KMS-11 (cell line): ENCODE measurements around the gene MAD2L2.

Experiments
- H2AFZ ChIP-seq: fragments of 200-600 bp; sonication (generic); 2 replicates; pipeline ENCODE4 v1.6.1; 2016; ENCODE audit warnings: antibody characterized with exemption, mixed run types, low read depth
- H3K27ac ChIP-seq: fragments of 200-600 bp; sonication (generic); 2 replicates; pipeline ENCODE4 v1.6.1; 2016; ENCODE audit warnings: mild to moderate bottlenecking, mixed run types
- H3K27me3 ChIP-seq: fragments of 200-600 bp; sonication (generic); 2 replicates; pipeline ENCODE4 v1.6.1; 2017; ENCODE audit warnings: mild to moderate bottlenecking, low read depth, mixed run types, moderate library complexity; ENCODE audit not compliant: insufficient read depth
- H3K36me3 ChIP-seq: fragments of 200-600 bp; sonication (generic); 2 replicates; pipeline ENCODE4 v1.6.1; 2017; ENCODE audit warnings: mild to moderate bottlenecking, mixed run types; ENCODE audit not compliant: insufficient read depth
- H3K4me1 ChIP-seq: fragments of 200-600 bp; sonication (generic); 2 replicates; pipeline ENCODE4 v1.6.1; 2016; ENCODE audit warnings: mild to moderate bottlenecking, low read depth, mixed run types; ENCODE audit not compliant: poor library complexity, severe bottlenecking
- H3K4me2 ChIP-seq: fragments of 200-600 bp; sonication (generic); 2 replicates; pipeline ENCODE4 v1.7.0; 2016; ENCODE audit warnings: mild to moderate bottlenecking, mixed run types
- H3K4me3 ChIP-seq: fragments of 200-600 bp; sonication (generic); IDR thresholded peaks from 2 replicates; pipeline ENCODE4 v1.6.1; 2017; ENCODE audit warnings: low read depth, low read length, mixed read lengths; ENCODE audit not compliant: insufficient read depth
- H3K79me2 ChIP-seq: fragments of 200-600 bp; sonication (generic); 2 replicates; pipeline ENCODE4 v1.6.1; 2016; ENCODE audit warnings: low read depth, mixed run types; ENCODE audit not compliant: insufficient read depth
- H3K9ac ChIP-seq: fragments of 200-600 bp; sonication (generic); 2 replicates; pipeline ENCODE4 v1.6.1; 2016; ENCODE audit warnings: mild to moderate bottlenecking, mixed run types
- H4K20me1 ChIP-seq: fragments of 200-600 bp; sonication (generic); 2 replicates; pipeline ENCODE4 v1.6.1; 2016; ENCODE audit warnings: mild to moderate bottlenecking, mixed run types; ENCODE audit not compliant: insufficient read depth
- TF ChIP-seq, protein P1 (sequence below): fragments of 200-600 bp; sonication (generic); conservative IDR thresholded peaks from 2 replicates; pipeline ENCODE4 v1.6.1; 2017; ENCODE audit warnings: low read depth, mild to moderate bottlenecking, antibody characterized with exemption, low read length, moderate library complexity, mixed read lengths

Gene MAD2L2

DNA sequence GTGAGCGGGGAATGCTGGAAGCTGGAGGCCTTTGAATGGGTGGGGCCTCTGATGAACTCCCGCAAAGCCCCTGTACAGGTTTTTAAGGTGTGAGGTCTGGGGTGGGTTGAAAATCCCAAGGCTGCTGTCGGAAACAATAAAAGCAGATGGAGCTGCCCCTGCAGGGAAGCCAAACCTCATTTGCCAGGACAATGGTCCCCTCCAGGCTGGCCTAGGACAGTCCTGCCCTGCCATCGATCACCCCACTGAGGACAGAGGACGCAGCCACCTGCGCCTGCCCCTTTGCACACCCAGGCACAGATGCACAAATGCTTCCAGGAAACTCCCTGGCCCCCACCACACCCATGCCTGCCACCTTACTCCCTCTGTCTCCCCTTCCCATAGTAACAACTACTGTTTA, 14.9 kb upstream of the MAD2L2 start:
- TF ChIP-seq, protein P1, sequence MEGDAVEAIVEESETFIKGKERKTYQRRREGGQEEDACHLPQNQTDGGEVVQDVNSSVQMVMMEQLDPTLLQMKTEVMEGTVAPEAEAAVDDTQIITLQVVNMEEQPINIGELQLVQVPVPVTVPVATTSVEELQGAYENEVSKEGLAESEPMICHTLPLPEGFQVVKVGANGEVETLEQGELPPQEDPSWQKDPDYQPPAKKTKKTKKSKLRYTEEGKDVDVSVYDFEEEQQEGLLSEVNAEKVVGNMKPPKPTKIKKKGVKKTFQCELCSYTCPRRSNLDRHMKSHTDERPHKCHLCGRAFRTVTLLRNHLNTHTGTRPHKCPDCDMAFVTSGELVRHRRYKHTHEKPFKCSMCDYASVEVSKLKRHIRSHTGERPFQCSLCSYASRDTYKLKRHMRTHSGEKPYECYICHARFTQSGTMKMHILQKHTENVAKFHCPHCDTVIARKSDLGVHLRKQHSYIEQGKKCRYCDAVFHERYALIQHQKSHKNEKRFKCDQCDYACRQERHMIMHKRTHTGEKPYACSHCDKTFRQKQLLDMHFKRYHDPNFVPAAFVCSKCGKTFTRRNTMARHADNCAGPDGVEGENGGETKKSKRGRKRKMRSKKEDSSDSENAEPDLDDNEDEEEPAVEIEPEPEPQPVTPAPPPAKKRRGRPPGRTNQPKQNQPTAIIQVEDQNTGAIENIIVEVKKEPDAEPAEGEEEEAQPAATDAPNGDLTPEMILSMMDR = no peak

GRCh38 chr1:11693917-11694316, 13.0 kb upstream of the MAD2L2 start:
- H4K20me1 ChIP-seq = no peaks in the 10 kb centered on the region
- no peak overlapping the region for H3K4me2 ChIP-seq
- H3K27me3 ChIP-seq = peaks cover 80% of the 10 kb centered on the region
- no peaks in the 10 kb centered on the region for H3K36me3 ChIP-seq
- H3K79me2 ChIP-seq = no peaks in the 10 kb centered on the region
- no peak overlapping the region for H3K27ac ChIP-seq
- no peak overlapping the region for H2AFZ ChIP-seq
- no peak overlapping the region for H3K4me3 ChIP-seq
- TF ChIP-seq, protein P1 = no peak
- H3K9ac ChIP-seq = no peak overlapping the region
- H3K4me1 ChIP-seq = no peaks in the 10 kb centered on the region

More for the DNA sequence above, 14.9 kb upstream of the MAD2L2 start:
- Histone ChIP-seq H4K20me1 (no peaks in the 10 kb centered on the region), H3K36me3 (no peaks in the 10 kb centered on the region), H3K27me3 (peaks cover 81% of the 10 kb centered on the region), H3K79me2 (no peaks in the 10 kb centered on the region), H3K4me2 (no peak overlapping the region), H2AFZ (no peak overlapping the region), H3K27ac (no peak overlapping the region), H3K4me1 (no peaks in the 10 kb centered on the region), H3K9ac (no peak overlapping the region), H3K4me3 (no peak overlapping the region)

DNA sequence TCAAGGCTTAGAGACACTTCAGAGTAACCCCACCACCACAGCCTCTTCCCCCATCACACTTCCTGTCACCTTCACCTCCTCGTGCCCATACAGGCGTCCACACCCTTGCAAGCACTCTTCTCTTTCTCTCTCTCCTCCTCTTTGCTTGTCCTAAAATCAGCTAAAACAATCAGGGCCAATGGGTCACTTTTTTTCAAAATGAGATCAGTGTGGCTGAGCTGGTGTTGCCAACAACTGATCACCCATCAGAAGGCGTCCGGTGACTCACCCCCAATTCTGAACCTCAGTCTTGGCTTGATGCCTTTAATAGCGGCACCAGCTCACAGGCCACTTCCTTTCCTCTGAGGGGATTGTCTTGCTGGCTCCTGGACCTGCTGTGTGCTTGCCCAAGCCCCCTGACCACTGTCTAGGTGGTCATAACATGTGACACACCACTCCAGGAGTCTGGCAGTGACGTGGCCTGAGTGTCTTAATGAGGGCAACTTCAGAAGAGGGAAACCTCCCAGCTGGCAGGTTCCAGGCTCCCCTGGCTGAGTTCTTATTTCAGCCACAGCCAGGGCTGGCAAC, 12.2 kb upstream of the MAD2L2 start:
- no peaks in the 10 kb centered on the region for H3K79me2 ChIP-seq
- H4K20me1 ChIP-seq = no peaks in the 10 kb centered on the region
- no peak overlapping the region for H2AFZ ChIP-seq
- TF ChIP-seq, protein P1 = no peak
- no peak overlapping the region for H3K27ac ChIP-seq
- no peak overlapping the region for H3K4me2 ChIP-seq
- no peak overlapping the region for H3K4me3 ChIP-seq
- no peaks in the 10 kb centered on the region for H3K36me3 ChIP-seq
- H3K27me3 ChIP-seq = peaks cover 79% of the 10 kb centered on the region
- H3K9ac ChIP-seq = no peak overlapping the region
- no peaks in the 10 kb centered on the region for H3K4me1 ChIP-seq

GRCh38 chr1:11691928-11692711, 11.2 kb upstream of the MAD2L2 start:
- no peak overlapping the region for H3K27ac ChIP-seq

More at GRCh38 chr1:11691928-11692711, 11.2 kb upstream of the MAD2L2 start:
- no peak overlapping the region for H3K4me3 ChIP-seq
- peaks cover 69% of the 10 kb centered on the region for H3K27me3 ChIP-seq
- no peak overlapping the region for H2AFZ ChIP-seq
- no peak overlapping the region for H3K9ac ChIP-seq
- no peaks in the 10 kb centered on the region for H4K20me1 ChIP-seq
- TF ChIP-seq, protein P1 = no peak
- no peaks in the 10 kb centered on the region for H3K36me3 ChIP-seq
- no peak overlapping the region for H3K4me2 ChIP-seq
- H3K79me2 ChIP-seq = no peaks in the 10 kb centered on the region
- no peaks in the 10 kb centered on the region for H3K4me1 ChIP-seq
